Kidney (tissue), 14 donors: Measurements from ENCODE around the gene RDH13. TPM values are rescaled to one million over a fixed set of nuclear protein-coding genes. Genes with fewer than 3 reads are reported as not detected.

ENCODE experiments used
- DNase-seq, 5 donors: peaks; one replicate each; pipeline ENCODE4 v3.0.0-alpha.2; 2013 to 2020
- FAIRE-seq: peaks from 2 replicates; lab custom pipeline; 2012; peaks lifted over from hg19 to GRCh38; lab: Jason Lieb, UNC
- H3K27ac ChIP-seq, 2 donors: one replicate each; pipeline ENCODE4 v1.7.0; 2013; ENCODE audit warnings: low read depth in 2 of 2, low read length in 2 of 2, inconsistent platforms in 1 of 2
- H3K27me3 ChIP-seq: one replicate; pipeline ENCODE4 v1.7.1; 2013; ENCODE audit warnings: low read length, inconsistent platforms; ENCODE audit not compliant: control insufficient read depth, insufficient read depth
- H3K36me3 ChIP-seq, 3 donors: one replicate each; pipeline versions ENCODE4 v1.7.0 to v1.7.1; 2013; ENCODE audit warnings: low read length in 3 of 3, control low read depth in 1 of 3, inconsistent platforms in 1 of 3; ENCODE audit not compliant: insufficient read depth in 3 of 3, control insufficient read depth in 2 of 3
- H3K4me1 ChIP-seq, 3 donors: one replicate each; pipeline versions ENCODE4 v1.7.0 to v1.7.1; 2013; ENCODE audit warnings: low read length in 3 of 3, inconsistent platforms in 1 of 3, low read depth in 1 of 3; ENCODE audit not compliant: control insufficient read depth in 2 of 3, insufficient read depth in 2 of 3
- H3K4me3 ChIP-seq, 3 donors: one replicate each; pipeline versions ENCODE4 v1.7.0 to v1.8.1; 2013; ENCODE audit warnings: low read length in 3 of 3, control low read depth in 1 of 3, inconsistent platforms in 1 of 3
- H3K9ac ChIP-seq, 3 donors: one replicate each; pipeline versions ENCODE4 v1.7.0 to v1.7.1; 2013; ENCODE audit warnings: low read length in 3 of 3, control low read depth in 1 of 3, inconsistent platforms in 1 of 3
- H3K9me3 ChIP-seq, 3 donors: one replicate each; pipeline versions ENCODE4 v1.7.0 to v1.7.1; 2013; ENCODE audit warnings: low read length in 3 of 3, control low read depth in 1 of 3, inconsistent platforms in 1 of 3; ENCODE audit not compliant: control insufficient read depth in 2 of 3, insufficient read depth in 1 of 3
- CTCF ChIP-seq: IDR thresholded peaks from 3 replicates; pipeline ENCODE4 v1.5.1; 2012; ENCODE audit warnings: mild to moderate bottlenecking, moderate library complexity, borderline replicate concordance; ENCODE audit not compliant: insufficient read depth; ENCODE audit errors: extremely low read depth
- intact Hi-C: fragments of 100-400 bp; cut with DNase I; formaldehyde crosslinking; loops from one replicate; pipeline ENCODE4 v1.11.1; 2022
- polyA plus RNA-seq: library from polyadenylated mRNA; stranded (reverse); fragments of 350-450 nt; fragmentation: Illumina TruSeq; extraction: RNeasy Lipid Tissue Mini Kit (QIAGEN cat#74804); gene quantifications from one replicate; pipeline ENCODE4 v1.2.3, GENCODE V29; 2014; ENCODE audit warnings: low read depth, low replicate concordance; ENCODE audit not compliant: insufficient read depth
- total RNA-seq: library from RNA; stranded (reverse); fragmentation: NEBNext Ultra II Directional; extraction: Animal tissue kit (Norgen Biotek cat#: 25700); gene quantifications from one replicate; pipeline ENCODE4 v1.2.1, GENCODE V29; 2021
- donor health status: control.
- donor health status: control.
- donor health status: control.
- donor health status: control.
- donor health status: control.
- donor health status: DM: yes; HTN: yes; CAD: no.
- donor health status: Normal renal cell carcinoma (clear cell type).

RDH13 gene
- total and polyA plus RNA-seq, 2 donors from 2014 or later = 24.9 to 38.7 TPM

DNA sequence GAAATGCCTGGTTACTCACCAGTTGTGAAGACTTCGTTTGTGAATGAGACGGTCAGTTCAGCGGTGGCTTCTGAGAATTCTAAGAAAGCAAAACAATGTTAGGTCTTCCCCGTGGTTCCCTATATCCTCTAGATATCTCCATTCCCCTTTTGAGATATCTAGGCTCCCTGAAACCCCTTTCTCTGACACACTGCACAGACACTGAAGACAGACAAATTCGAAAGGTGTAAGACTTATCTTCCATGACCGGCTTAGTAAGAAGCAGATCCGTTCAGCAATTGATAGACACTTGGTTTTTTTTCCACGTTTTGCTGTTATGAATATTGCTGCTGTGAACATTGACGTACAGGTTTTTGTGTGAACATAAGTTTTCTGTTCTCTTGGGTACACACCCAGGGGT lies 44.3 kb downstream of the RDH13 start:
- no peak for DNase-seq
- no peak for FAIRE-seq
- no peak for TF ChIP-seq CTCF
- Histone ChIP-seq H3K9ac (no peak overlapping the region), H3K27ac (no peak overlapping the region), H3K36me3 (no peaks in the 10 kb centered on the region), H3K4me1 (no peaks in the 10 kb centered on the region), H3K9me3 (no peaks in the 10 kb centered on the region), H3K27me3 (no peaks in the 10 kb centered on the region), H3K4me3 (no peak overlapping the region)
- intact Hi-C loops = no loop called here

DNA sequence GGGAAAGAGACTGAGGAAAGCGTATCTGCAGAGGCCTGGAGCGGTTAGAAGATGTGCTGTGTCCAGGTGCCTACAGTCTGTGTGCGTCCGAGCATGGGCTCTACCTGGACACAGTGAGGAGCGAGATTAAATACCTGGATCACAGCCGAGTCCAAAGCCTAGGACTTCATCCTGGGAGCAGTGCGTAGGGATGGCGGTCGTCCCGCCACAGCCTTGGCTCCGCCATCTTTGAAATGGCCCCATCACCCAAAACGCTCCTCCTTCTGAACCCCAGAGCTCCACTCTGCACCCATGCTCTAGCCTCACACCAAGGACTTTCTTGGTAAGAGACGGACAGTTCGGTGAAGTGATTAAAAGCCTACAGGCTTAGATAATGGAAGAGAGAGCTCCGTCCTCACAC lies 44.7 kb downstream of the RDH13 start:
- FAIRE-seq (no peak), DNase-seq (no peak)
- intact Hi-C loops = no loop called here
- Histone ChIP-seq H3K36me3 (no peaks in the 10 kb centered on the region), H3K4me1 (no peaks in the 10 kb centered on the region), H3K27ac (no peak overlapping the region), H3K9ac (no peak overlapping the region), H3K4me3 (no peak overlapping the region), H3K9me3 (no peaks in the 10 kb centered on the region), H3K27me3 (no peaks in the 10 kb centered on the region)
- TF ChIP-seq CTCF = no peak

- no peaks in the 10 kb centered on the region for H3K27me3 ChIP-seq
- no peak for TF ChIP-seq CTCF
- intact Hi-C loops = no loop called here
- no peaks in the 10 kb centered on the region for H3K36me3 ChIP-seq
- no peak overlapping the region for H3K27ac ChIP-seq
- no peak overlapping the region for H3K4me3 ChIP-seq
- no peaks in the 10 kb centered on the region for H3K4me1 ChIP-seq
- DNase-seq (no peak), FAIRE-seq (no peak)
- H3K9ac ChIP-seq = no peak overlapping the region
- H3K9me3 ChIP-seq = no peaks in the 10 kb centered on the region
Observed at GRCh38 chr19:55016017-55016416, 46.9 kb downstream of the RDH13 start.

DNA sequence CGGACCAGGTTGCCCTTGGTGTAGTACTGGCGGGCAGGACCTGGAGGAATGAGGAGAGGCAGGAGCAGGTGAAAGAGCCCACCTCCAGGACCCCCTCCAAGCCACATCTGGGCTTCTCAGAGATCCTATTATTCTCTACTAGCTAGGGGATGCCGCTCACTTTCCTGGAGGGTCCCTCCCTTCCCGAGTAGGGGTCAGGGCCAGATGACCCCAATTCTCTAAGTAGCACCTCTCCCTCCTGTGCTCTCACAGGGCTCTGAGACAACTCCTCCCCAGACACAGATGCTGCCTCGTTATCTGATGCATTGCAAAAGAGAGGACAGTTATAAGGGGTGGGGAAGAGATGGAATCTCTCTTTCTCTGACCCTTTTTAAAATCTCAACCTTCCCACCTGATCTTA lies 47.8 kb downstream of the RDH13 start:
- TF ChIP-seq CTCF = no peak
- no peaks in the 10 kb centered on the region for H3K27me3 ChIP-seq
- FAIRE-seq (no peak), DNase-seq (no peak)
- H3K36me3 ChIP-seq = no peaks in the 10 kb centered on the region
- intact Hi-C loops = no loop called here
- H3K9ac ChIP-seq = no peak overlapping the region
- no peaks in the 10 kb centered on the region for H3K9me3 ChIP-seq
- no peaks in the 10 kb centered on the region for H3K4me1 ChIP-seq
- no peak overlapping the region for H3K27ac ChIP-seq
- H3K4me3 ChIP-seq = no peak overlapping the region
